Fibroblast of the aortic adventitia (primary cell): ENCODE measurements around the gene ZC3HAV1. TPM values are rescaled to one million over a fixed set of nuclear protein-coding genes. Genes with fewer than 3 reads are reported as not detected.
"Not testable (repeated sequence)": the region's sequence is repeated elsewhere in the genome, so short reads cannot be mapped to it uniquely, and the experiment has no call there.

Source experiments
- DNase-seq: peaks from one replicate; pipeline ENCODE4 v3.0.0-alpha.2; 2010; ENCODE audit warnings: low read depth
- H3K4me3 ChIP-seq: 2 replicates; pipeline ENCODE4 v1.5.1; 2011; ENCODE audit warnings: low read depth, mild to moderate bottlenecking, control low read depth, low read length, moderate library complexity
- CTCF ChIP-seq: IDR thresholded peaks from 2 replicates; pipeline ENCODE4 v1.5.1; 2011; ENCODE audit warnings: mild to moderate bottlenecking, low read length, control low read depth, inconsistent platforms; ENCODE audit not compliant: insufficient read depth
- total RNA-seq: library from RNA; depleted of rRNA; stranded (reverse); fragments of >200 nt; gene quantifications from 2 replicates; pipeline ENCODE4 v1.2.3, GENCODE V29; 2012; ENCODE audit warnings: low replicate concordance

ZC3HAV1 gene
- total RNA-seq, 1 donor = 55.4 TPM

DNA sequence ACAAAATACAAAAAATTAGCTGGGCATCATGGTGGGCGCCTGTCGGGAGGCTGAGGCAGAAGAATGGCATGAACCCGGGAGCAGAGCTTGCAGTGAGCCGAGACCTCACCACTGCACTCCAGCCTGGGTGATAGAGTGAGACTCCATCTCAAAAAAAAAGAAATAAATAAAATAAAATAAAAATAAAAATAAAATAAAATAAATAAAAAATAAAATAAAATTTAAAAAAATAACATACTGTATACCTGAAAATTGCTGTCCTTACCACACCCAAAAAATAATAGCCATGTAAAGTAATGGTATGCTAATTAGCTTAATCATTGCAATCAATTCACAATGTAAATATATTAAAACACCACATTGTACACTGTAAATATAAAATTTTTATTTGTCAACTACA, 77.0 kb downstream of the ZC3HAV1 start:
- no peak for TF ChIP-seq CTCF
- no peak overlapping the region for H3K4me3 ChIP-seq
- no peak for DNase-seq

GRCh38 chr7:139029353-139029752, 80.2 kb downstream of the ZC3HAV1 start:
- no peak for TF ChIP-seq CTCF

DNA sequence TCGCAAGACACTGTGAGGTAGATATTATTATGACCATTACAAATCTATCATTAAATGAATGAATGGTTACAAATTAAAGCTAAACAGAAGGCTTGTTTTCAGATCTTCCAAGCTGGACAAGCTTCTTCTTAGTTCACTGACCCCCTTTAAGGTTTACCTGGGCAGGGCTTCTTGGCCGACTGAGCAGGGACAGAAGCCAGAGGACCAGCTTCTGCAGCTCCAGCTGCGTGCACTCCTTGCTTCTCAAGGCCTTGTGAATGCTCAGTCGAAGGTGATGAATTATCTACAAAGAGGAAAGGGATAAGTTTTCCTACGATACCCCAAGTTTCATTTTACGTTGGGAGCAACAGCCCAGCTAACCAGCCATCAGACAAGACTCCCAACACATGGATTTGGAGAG, 83.0 kb downstream of the ZC3HAV1 start:
- no peak for DNase-seq
- TF ChIP-seq CTCF = no peak
- no peak overlapping the region for H3K4me3 ChIP-seq

More at GRCh38 chr7:139029353-139029752, 80.2 kb downstream of the ZC3HAV1 start:
- DNase-seq = no peak
- no peak overlapping the region for H3K4me3 ChIP-seq

- H3K4me3 ChIP-seq, DNase-seq: not testable (repeated sequence)
Observed at GRCh38 chr7:139025861-139026260, 83.7 kb downstream of the ZC3HAV1 start.

DNA sequence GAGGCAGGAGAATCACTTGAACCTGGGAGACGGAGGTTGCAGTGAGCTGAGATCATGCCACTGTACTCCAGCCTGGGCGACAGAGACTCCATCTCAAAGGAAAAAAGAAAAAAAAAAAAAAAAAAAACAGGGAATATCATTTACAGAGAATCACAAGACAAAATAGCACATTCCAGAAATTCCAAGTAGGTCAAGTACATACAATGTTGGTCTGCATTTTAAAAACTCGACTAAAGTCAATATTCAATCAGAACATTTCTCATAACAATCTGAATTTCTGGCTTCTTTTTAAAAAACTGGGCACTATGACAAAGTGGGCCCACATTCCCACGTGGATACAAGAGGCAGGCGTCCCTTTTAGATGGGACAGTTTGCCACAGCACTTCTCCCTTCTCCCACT, 86.4 kb downstream of the ZC3HAV1 start:
- no peak for DNase-seq
- H3K4me3 ChIP-seq = no peak overlapping the region
- no peak for TF ChIP-seq CTCF

GRCh38 chr7:139022286-139022685, 87.2 kb downstream of the ZC3HAV1 start:
- TF ChIP-seq CTCF = no peak
- H3K4me3 ChIP-seq = no peak overlapping the region
- no peak for DNase-seq

DNA sequence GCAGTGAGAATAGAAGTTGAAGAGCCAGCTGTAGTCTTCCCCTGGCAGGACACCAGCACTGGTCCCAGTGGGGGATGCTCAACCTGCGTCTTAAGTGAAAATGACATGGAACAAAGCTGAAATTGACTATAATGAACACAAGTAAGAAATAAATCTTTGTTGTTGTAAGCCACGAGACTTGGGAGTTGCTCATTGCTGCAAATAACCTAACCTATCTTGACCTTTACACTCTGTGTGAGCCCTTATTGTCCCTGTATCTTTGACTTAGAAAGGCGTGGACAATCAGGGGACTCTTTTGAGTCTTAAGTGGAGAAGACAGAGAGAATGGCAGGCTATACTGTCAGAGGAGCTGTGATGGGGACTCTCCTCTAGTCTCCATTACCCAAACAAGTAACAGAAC, 90.6 kb downstream of the ZC3HAV1 start:
- H3K4me3 ChIP-seq = no peak overlapping the region
- TF ChIP-seq CTCF = no peak
- no peak for DNase-seq
